AG04450 (cell line): ENCODE data around the gene ANAPC15. TPM values are rescaled to one million over a fixed set of nuclear protein-coding genes. Genes with fewer than 3 reads are reported as not detected.

Experiments used
- CTCF ChIA-PET: fragments of 300-600, 350-600 bp; formaldehyde crosslinking; extraction: SDS; loops from one replicate; lab custom pipeline; 2022; ENCODE audit warnings: antibody characterized with exemption, inconsistent platforms; lab: Charles Lee
- POLR2A ChIA-PET: fragments of 350-600 bp; formaldehyde crosslinking; extraction: SDS; loops from one replicate; lab custom pipeline; 2021; ENCODE audit warnings: antibody characterized with exemption, inconsistent platforms; lab: Yijun Ruan, JAX
- DNase-seq: peaks from one replicate; pipeline ENCODE4 v3.0.0-alpha.2; 2011; ENCODE audit warnings: low read depth, low spot score
- H3K27ac ChIP-seq: one replicate; pipeline ENCODE4 v1.5.1; 2012; ENCODE audit warnings: low read depth, low read length, control low read depth
- H3K27me3 ChIP-seq: one replicate; pipeline ENCODE4 v1.6.0; 2012; ENCODE audit warnings: low read length; ENCODE audit not compliant: control insufficient read depth, insufficient read depth
- H3K4me3 ChIP-seq: 2 replicates; pipeline ENCODE4 v1.5.1; 2011; ENCODE audit warnings: mild to moderate bottlenecking, low read depth, low read length, control low read depth
- H3K9me3 ChIP-seq: 2 replicates; pipeline ENCODE4 v1.5.1; 2012; ENCODE audit warnings: low read length; ENCODE audit not compliant: control insufficient read depth, insufficient read depth
- polyA plus RNA-seq: library from polyadenylated mRNA; depleted of rRNA; stranded (reverse); fragments of >200 nt; gene quantifications from 2 replicates; pipeline ENCODE4 v1.2.3, GENCODE V29; 2011
- TF ChIP-seq, protein P1 (sequence below): IDR thresholded peaks from 2 replicates; pipeline ENCODE4 v1.5.1; 2011; ENCODE audit warnings: low read depth, low read length, control low read depth, inconsistent platforms

ANAPC15 gene
- polyA plus RNA-seq, 1 experiment = 54.5 TPM

GRCh38 chr11:72084076-72084475 is 28.4 kb downstream of the ANAPC15 start:
- DNase-seq = no peak
- ChIA-PET CTCF (interaction anchor here (0.7 to 7.3 kb wide), 2 partner anchors 12 to 58 kb away, joined by 3 to 75 read pairs; no protein-coding TSS in a partner anchor), POLR2A (no interaction called here)
- Histone ChIP-seq H3K27ac (no peak overlapping the region), H3K9me3 (no peaks in the 10 kb centered on the region; the same call in 1 of the 2 replicates), H3K4me3 (no peak overlapping the region), H3K27me3 (no peaks in the 10 kb centered on the region)
- TF ChIP-seq, protein P1, sequence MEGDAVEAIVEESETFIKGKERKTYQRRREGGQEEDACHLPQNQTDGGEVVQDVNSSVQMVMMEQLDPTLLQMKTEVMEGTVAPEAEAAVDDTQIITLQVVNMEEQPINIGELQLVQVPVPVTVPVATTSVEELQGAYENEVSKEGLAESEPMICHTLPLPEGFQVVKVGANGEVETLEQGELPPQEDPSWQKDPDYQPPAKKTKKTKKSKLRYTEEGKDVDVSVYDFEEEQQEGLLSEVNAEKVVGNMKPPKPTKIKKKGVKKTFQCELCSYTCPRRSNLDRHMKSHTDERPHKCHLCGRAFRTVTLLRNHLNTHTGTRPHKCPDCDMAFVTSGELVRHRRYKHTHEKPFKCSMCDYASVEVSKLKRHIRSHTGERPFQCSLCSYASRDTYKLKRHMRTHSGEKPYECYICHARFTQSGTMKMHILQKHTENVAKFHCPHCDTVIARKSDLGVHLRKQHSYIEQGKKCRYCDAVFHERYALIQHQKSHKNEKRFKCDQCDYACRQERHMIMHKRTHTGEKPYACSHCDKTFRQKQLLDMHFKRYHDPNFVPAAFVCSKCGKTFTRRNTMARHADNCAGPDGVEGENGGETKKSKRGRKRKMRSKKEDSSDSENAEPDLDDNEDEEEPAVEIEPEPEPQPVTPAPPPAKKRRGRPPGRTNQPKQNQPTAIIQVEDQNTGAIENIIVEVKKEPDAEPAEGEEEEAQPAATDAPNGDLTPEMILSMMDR = no peak

DNA sequence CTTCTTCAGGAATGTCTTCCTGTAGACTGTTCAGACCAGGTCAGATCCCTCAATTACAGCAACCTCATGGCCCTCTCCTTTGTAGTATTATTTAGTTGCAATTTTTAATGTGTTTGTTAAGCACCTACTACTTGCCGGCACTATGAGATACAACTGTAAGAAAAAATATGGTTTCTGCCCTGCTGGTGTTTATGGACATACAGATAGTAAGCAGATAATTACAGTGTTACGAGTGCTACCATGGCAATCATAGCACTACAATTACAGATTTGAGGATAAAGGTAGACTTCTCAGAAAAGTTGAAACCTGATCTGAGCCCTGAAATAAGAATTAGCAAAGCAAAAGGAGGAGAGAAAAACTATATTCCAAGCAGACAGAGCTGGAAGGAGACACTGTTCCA is 29.1 kb downstream of the ANAPC15 start:
- H3K27me3 ChIP-seq = no peaks in the 10 kb centered on the region
- H3K4me3 ChIP-seq = no peak overlapping the region
- no peak overlapping the region for H3K27ac ChIP-seq
- DNase-seq = no peak
- POLR2A ChIA-PET = no interaction called here
- TF ChIP-seq, protein P1 = no peak
- H3K9me3 ChIP-seq = no peaks in the 10 kb centered on the region; the same call in 1 of the 2 replicates
- CTCF ChIA-PET = interaction anchor here (7.3 kb wide), 1 partner anchor 58 kb away, joined by 75 read pairs; no protein-coding TSS in a partner anchor

- Histone ChIP-seq H3K27me3 (no peaks in the 10 kb centered on the region), H3K27ac (no peak overlapping the region), H3K9me3 (no peaks in the 10 kb centered on the region; the same call in 1 of the 2 replicates), H3K4me3 (no peak overlapping the region)
- ChIA-PET CTCF (interaction anchor here (2.5 to 7.3 kb wide), 2 partner anchors 9 to 56 kb away, joined by 21 to 75 read pairs; no protein-coding TSS in a partner anchor), POLR2A (interaction anchor here (1.0 kb wide), 1 partner anchor 31 kb away, joined by 4 read pairs; the partner anchor contains the start of gene ANAPC15)
- TF ChIP-seq, protein P1 = no peak
- no peak for DNase-seq
These were observed 30.6 kb downstream of the ANAPC15 start for GRCh38 chr11:72081821-72082453.

DNA sequence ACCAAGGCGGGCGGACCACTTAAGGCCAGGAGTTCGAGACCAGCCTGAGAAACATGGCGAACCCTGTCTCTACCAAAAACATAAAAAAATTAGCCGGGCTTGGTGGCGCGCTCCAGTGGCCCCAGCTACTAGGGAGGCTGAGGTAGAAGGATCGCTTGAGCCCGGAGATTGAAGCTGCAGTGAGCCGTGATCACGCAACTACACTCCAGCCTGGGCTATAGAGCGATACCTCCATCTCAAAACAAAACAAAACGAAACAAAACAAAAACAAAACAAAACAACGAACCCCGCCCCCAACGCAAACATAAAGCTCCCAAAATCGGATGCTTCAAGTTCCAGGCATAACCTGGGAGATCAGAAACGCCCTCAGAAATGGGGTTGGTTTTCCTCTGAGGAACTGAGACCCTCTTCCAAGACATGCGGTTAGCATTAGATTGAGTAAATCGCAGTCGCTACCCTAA is 31.3 kb downstream of the ANAPC15 start:
- ChIA-PET CTCF (interaction anchor here (2.5 to 7.3 kb wide), 2 partner anchors 9 to 55 kb away, joined by 21 to 75 read pairs; no protein-coding TSS in a partner anchor), POLR2A (no interaction called here)
- Histone ChIP-seq H3K27me3 (no peaks in the 10 kb centered on the region), H3K27ac (peak overlapping the region; percentile 83), H3K9me3 (no peaks in the 10 kb centered on the region; the same call in 1 of the 2 replicates), H3K4me3 (peak overlapping the region; percentile 70)
- TF ChIP-seq, protein P1 = no peak
- DNase-seq = no peak
